K562 (cell line): ENCODE results near the gene BAHD1.

Experiments
- BHLHE40 ChIP-seq: IDR thresholded peaks from 2 replicates; pipeline ENCODE4 v1.6.1; 2011; ENCODE audit warnings: low read length, improper control_type of control experiment
- GABPA ChIP-seq: fragments of 200-800 bp; sonication (Bioruptor generic); conservative IDR thresholded peaks from 2 replicates; pipeline ENCODE4 v1.6.1; 2016; ENCODE audit warnings: low read depth, missing genetic modification characterization, missing compliant biosample characterization
- IFI16 ChIP-seq: fragments of 250-450 bp; sonication (Bioruptor Pico); IDR thresholded peaks from 2 replicates; pipeline ENCODE4 v2.1.2; 2022; ENCODE audit warnings: mild to moderate bottlenecking, inconsistent platforms
- MAFF ChIP-seq: IDR thresholded peaks from 2 replicates; pipeline ENCODE4 v1.6.1; 2012; ENCODE audit warnings: low read length, improper control_type of control experiment
- NCOA1 ChIP-seq: fragments of 450-650 bp; IDR thresholded peaks from 2 replicates; pipeline ENCODE4 v1.6.1; 2016; ENCODE audit warnings: low read depth
- PCBP2 ChIP-seq: fragments of 200-400 bp; formaldehyde crosslinking; IDR thresholded peaks from 2 replicates; pipeline ENCODE4 v1.6.1; 2018; ENCODE audit warnings: low read length, low read depth, mild to moderate bottlenecking, moderate library complexity; ENCODE audit not compliant: poor library complexity, severe bottlenecking
- POLR2A ChIP-seq: fragments of 450-650 bp; conservative IDR thresholded peaks from 2 replicates; pipeline ENCODE4 v1.6.1; 2016
- SAFB2 ChIP-seq: fragments of 200-400 bp; formaldehyde crosslinking; IDR thresholded peaks from 2 replicates; pipeline ENCODE4 v1.6.1; 2018; ENCODE audit warnings: borderline replicate concordance, low read length, low read depth, moderate library complexity; ENCODE audit not compliant: severe bottlenecking
- TCF7 ChIP-seq: sonication (generic); IDR thresholded peaks from 2 replicates; pipeline ENCODE4 v1.6.1; 2016; ENCODE audit warnings: antibody characterized with exemption, borderline replicate concordance
- TF ChIP-seq, protein P1 (sequence below): IDR thresholded peaks from 2 replicates; pipeline ENCODE4 v1.6.1; 2016; ENCODE audit warnings: missing genetic modification characterization, missing compliant biosample characterization
- TF ChIP-seq, protein P2 (sequence below), 3 experiments: IDR thresholded peaks in 2 of 3; conservative IDR thresholded peaks in 1 of 3; 2 replicates each; pipeline ENCODE4 v1.5.1; 2011 to 2012; ENCODE audit warnings: low read length in 3 of 3, mild to moderate bottlenecking in 3 of 3, control low read depth in 2 of 3, improper control_type of control experiment in 1 of 3, inconsistent platforms in 1 of 3, low read depth in 1 of 3, mixed read lengths in 1 of 3, moderate library complexity in 1 of 3; ENCODE audit not compliant: insufficient read depth in 2 of 3

DNA sequence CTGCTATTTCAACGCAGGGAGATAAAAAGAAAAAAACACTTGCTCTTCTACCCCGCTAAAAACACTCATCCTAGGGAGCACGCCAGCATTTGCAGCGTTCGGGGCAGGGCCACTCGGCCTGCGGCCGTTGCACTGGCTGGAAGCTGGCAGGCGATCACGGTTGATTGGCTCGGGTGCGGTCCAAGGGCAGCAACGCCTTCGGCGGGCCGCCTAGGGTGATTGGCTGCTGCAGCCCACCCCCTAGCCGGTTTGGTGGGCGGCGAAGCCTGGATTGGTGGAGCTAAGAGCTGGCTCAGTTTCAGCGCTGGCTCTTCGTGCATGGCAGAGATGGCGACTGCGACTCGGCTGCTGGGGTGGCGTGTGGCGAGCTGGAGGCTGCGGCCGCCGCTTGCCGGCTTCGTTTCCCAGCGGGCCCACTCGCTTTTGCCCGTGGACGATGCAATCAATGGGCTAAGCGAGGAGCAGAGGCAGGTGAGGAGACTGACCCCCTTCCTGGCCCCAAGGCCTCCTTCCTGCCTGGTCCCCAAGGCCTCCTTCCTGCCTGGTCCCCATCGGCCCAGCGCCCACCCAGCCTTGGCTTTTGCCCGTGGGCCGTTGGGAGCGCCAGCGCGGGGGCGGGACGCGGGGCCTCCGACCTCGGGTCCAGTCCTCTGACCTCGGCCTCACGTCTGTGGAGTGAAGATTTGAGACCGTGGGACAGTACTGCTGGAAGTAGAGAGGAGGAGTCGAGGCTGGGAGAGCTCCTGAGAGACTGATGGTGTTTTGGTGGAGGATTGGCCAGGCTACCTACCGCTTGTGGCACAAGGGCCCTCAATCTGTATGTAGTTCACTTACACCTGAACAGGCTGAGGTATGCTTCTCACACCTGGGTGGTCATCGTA lies 35.0 kb upstream of the BAHD1 start, which contains the start of gene IVD:
- TF ChIP-seq, protein P1, sequence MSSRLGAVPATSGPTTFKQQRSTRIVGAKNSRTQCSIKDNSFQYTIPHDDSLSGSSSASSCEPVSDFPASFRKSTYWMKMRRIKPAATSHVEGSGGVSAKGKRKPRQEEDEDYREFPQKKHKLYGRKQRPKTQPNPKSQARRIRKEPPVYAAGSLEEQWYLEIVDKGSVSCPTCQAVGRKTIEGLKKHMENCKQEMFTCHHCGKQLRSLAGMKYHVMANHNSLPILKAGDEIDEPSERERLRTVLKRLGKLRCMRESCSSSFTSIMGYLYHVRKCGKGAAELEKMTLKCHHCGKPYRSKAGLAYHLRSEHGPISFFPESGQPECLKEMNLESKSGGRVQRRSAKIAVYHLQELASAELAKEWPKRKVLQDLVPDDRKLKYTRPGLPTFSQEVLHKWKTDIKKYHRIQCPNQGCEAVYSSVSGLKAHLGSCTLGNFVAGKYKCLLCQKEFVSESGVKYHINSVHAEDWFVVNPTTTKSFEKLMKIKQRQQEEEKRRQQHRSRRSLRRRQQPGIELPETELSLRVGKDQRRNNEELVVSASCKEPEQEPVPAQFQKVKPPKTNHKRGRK (tag), result no peak
- TF ChIP-seq PCBP2, result no peak
- no peak for TF ChIP-seq IFI16 (CRISPR knock-in tag)
- TF ChIP-seq SAFB2, result no peak
- TF ChIP-seq MAFF, result no peak
- no peak for TF ChIP-seq GABPA (tag)
- TF ChIP-seq POLR2A, result no peak
- no peak for TF ChIP-seq BHLHE40
- no peak for TF ChIP-seq TCF7
- TF ChIP-seq, protein P2, sequence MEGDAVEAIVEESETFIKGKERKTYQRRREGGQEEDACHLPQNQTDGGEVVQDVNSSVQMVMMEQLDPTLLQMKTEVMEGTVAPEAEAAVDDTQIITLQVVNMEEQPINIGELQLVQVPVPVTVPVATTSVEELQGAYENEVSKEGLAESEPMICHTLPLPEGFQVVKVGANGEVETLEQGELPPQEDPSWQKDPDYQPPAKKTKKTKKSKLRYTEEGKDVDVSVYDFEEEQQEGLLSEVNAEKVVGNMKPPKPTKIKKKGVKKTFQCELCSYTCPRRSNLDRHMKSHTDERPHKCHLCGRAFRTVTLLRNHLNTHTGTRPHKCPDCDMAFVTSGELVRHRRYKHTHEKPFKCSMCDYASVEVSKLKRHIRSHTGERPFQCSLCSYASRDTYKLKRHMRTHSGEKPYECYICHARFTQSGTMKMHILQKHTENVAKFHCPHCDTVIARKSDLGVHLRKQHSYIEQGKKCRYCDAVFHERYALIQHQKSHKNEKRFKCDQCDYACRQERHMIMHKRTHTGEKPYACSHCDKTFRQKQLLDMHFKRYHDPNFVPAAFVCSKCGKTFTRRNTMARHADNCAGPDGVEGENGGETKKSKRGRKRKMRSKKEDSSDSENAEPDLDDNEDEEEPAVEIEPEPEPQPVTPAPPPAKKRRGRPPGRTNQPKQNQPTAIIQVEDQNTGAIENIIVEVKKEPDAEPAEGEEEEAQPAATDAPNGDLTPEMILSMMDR (IDR thresholded peaks at IDR 0.05 in 2 of 3, conservative IDR thresholded peaks at IDR 0.05 in 1 of 3; ENCODE audit: insufficient read depth in 2 of 3, low read depth in 1 of 3, low read length in 3 of 3), result no peak
- TF ChIP-seq NCOA1, result no peak
